22Rv1 (cell line): ENCODE data around the gene MNAT1.

Source experiments
- H3K27ac ChIP-seq: fragments of 450-650 bp; 2 replicates; pipeline ENCODE4 v1.5.1; 2017
- ZFX ChIP-seq: fragments of 450-650 bp; IDR thresholded peaks from 2 replicates; pipeline ENCODE4 v1.6.1; 2017; ENCODE audit warnings: antibody characterized with exemption, borderline replicate concordance
- TF ChIP-seq, protein P1 (sequence below): fragments of 450-650 bp; IDR thresholded peaks from 2 replicates; pipeline ENCODE4 v1.5.1; 2017; ENCODE audit warnings: mild to moderate bottlenecking

MNAT1 gene

DNA sequence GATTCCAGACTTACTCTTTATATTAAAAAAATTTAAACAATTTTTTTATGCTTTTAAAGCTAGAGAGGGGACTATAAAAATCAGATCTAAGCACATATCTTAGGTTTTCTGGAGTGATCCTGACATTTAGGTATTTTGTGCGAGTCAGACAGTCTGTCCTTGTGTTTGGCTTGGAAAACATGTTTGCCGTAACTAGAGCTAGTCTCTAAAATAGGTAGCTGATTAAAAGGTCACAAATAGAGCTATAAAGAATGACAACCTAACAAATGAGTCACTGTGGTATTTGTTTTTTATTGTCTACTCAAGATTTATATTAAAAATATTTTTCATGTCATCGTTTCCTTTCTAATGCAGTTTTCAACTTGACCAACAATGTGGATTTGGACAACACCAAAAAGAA lies 73.4 kb downstream of the MNAT1 start:
- H3K27ac ChIP-seq, result no peak overlapping the region
- TF ChIP-seq, protein P1, sequence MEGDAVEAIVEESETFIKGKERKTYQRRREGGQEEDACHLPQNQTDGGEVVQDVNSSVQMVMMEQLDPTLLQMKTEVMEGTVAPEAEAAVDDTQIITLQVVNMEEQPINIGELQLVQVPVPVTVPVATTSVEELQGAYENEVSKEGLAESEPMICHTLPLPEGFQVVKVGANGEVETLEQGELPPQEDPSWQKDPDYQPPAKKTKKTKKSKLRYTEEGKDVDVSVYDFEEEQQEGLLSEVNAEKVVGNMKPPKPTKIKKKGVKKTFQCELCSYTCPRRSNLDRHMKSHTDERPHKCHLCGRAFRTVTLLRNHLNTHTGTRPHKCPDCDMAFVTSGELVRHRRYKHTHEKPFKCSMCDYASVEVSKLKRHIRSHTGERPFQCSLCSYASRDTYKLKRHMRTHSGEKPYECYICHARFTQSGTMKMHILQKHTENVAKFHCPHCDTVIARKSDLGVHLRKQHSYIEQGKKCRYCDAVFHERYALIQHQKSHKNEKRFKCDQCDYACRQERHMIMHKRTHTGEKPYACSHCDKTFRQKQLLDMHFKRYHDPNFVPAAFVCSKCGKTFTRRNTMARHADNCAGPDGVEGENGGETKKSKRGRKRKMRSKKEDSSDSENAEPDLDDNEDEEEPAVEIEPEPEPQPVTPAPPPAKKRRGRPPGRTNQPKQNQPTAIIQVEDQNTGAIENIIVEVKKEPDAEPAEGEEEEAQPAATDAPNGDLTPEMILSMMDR, result no peak
- TF ChIP-seq ZFX, result no peak

DNA sequence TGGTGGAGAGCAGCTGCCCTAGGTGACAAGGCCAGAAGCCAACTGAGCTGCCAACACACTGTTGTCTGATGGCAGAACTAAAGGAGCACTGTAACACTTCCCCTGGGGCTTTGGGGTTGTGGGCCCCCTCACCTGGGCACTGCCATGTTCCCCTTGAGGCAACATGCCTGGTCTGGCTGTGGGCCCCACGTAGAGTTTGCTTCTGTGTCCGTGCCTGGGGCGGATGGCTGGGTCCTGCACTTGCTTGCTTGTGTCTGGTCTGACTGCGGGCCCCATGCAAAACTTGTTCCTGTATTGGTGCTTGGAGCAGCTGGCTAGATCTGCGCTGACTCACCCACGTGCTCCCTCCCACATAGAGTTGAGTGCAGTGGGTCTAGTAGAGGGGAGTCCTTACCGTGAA lies 78.4 kb downstream of the MNAT1 start:
- no peak overlapping the region for H3K27ac ChIP-seq
- TF ChIP-seq, protein P1, result no peak
- no peak for TF ChIP-seq ZFX

DNA sequence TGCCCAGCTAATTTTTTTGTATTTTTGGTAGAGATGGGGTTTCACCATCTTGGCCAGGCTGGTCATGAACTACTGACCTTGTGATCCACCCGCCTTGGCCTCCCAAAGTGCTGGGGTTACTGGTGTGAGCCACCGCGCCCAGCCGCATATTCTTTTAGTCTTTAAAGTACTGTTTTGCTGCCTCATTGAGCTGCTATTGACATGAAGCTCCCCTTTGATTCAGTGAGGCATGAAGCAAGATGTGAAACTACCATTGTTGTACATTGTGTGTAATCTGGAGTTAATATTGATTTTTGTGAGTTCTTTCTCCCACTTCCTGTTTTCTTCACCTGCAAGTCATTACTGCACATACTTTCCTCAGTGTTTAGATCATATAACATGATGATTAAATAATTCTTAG lies 80.8 kb downstream of the MNAT1 start:
- no peak overlapping the region for H3K27ac ChIP-seq
- TF ChIP-seq, protein P1, result no peak
- no peak for TF ChIP-seq ZFX

DNA sequence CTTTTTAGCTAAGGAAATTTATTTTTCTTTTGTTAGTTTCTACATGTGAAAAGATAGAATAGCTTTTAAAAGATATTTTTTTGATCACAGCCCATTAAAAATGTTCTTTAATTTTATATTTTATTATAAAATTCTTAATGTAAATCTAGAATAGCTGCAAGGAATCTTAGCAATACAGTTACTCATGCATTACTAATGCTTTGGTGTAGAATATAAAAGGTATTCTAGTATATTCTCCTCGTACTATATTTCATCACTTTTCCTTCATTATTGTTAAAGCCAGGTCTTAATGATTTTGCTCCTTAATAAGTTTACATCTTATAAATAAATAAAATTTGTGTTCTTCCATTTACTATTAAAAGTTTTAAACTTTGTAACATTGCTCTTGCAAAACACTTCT lies 82.6 kb downstream of the MNAT1 start:
- TF ChIP-seq, protein P1, result no peak
- no peak overlapping the region for H3K27ac ChIP-seq

DNA sequence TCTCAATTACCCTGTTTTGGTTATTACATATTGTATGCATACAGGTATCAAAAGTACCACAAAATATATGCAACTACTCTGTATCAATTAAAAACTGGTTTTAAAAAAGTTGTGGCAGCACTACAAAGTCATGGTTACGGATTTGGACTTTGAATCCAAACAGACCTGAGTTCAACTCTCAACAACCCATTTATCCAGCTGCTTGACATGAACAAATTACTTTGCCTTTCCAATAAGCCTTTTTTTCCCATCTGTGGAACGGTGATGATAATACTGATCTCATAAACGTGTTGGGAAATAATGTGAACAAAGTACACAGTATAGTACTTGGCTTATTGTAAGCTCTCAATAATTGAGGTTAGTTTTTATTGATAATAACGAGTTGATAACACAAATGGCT lies 85.0 kb downstream of the MNAT1 start:
- H3K27ac ChIP-seq, result no peak overlapping the region

DNA sequence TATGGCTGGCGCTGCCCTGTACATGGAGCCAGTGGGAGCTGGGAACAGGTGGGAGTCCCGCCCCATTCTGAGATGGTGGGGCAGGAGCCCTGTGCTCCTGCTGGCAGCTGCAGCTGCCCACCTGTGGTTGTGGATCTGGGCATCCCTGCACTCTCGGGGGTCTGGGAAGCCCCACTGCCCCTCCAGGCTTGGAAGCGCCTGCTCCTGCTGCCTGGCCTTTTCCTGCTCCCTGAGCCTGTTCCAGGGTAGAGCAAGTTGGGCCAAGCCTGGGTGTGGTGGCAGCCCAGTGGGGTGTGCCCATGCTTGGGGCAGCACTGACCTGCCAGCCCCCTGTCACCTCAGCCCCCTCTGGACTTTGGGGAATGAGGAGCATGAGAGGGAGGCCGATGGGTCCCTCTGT lies 104.0 kb downstream of the MNAT1 start:
- TF ChIP-seq, protein P1, result no peak
- no peak for TF ChIP-seq ZFX
- no peak overlapping the region for H3K27ac ChIP-seq

More for the DNA sequence above, 85.0 kb downstream of the MNAT1 start:
- TF ChIP-seq, protein P1, result no peak
- TF ChIP-seq ZFX, result no peak

DNA sequence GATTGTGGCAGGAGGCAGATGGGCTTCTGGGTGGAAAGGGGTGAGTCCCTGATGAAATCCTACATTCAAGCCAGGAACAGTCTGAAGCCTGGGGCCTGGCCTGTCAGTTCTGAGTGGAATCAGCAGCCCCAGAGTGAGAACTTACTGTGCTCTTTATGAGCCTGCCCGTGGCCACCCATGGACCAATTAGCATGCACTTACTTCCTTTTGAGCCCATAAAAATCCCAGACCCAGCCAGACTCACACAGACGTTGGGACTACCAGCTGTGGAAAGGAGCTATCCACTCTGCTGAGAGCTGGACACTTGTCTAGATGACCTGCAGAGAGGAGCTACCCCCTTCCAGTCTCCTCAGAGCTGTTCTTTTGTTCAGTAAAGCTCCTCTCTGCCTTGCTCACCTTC lies 104.5 kb downstream of the MNAT1 start:
- H3K27ac ChIP-seq, result no peak overlapping the region
- TF ChIP-seq ZFX, result no peak
- TF ChIP-seq, protein P1, result no peak
